IPS-NIHi7 (cell line): Measurements from ENCODE around the gene SAP25.
"Not testable (repeated sequence)": the region's sequence is repeated elsewhere in the genome, so short reads cannot be mapped to it uniquely, and the experiment has no call there.

Experiments
- DNase-seq: peaks from one replicate; pipeline ENCODE4 v3.0.0; 2012; ENCODE audit warnings: mixed read lengths; ENCODE audit errors: extremely low spot score

SAP25 gene

DNA sequence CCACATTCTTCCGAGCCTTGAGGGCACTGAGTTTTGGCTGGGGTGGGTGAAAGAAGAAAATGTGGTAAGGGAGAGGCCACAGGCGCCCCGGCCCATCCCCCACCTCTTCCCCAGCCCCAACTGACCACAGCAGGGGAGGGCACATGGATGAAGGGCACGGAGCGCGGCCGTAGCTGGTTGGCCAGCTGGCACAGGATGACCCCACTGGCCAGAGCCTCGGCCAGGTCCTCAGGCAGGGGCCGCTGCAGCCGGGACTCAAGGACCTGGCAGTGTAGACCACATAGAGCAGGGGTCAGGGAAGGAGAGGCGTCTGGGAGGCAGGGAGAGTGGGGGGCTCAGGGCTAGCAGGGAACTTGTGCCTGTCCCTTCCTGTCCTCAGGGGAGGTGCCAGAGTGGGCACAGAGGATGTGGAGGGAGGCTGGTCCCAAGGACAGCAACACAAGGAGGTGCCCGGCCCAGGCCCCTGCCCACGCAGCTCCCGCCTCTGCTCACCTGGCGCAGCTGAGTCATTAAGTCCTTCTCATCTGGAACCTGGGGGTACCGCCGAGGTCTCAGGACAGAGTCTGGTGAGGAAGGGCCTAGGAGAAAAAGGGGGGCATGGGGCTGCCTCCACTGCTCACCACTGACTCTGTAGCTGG lies 2.2 kb upstream of the SAP25 start:
- no peak for DNase-seq

GRCh38 chr7:100575206-100575631 lies 1.5 kb upstream of the SAP25 start:
- DNase-seq, result no peak

- no peak for DNase-seq
Observed at GRCh38 chr7:100574362-100575205, 884 bp upstream of the SAP25 start.

GRCh38 chr7:100572949-100573675 lies 588 bp downstream of the SAP25 start:
- no peak for DNase-seq

DNA sequence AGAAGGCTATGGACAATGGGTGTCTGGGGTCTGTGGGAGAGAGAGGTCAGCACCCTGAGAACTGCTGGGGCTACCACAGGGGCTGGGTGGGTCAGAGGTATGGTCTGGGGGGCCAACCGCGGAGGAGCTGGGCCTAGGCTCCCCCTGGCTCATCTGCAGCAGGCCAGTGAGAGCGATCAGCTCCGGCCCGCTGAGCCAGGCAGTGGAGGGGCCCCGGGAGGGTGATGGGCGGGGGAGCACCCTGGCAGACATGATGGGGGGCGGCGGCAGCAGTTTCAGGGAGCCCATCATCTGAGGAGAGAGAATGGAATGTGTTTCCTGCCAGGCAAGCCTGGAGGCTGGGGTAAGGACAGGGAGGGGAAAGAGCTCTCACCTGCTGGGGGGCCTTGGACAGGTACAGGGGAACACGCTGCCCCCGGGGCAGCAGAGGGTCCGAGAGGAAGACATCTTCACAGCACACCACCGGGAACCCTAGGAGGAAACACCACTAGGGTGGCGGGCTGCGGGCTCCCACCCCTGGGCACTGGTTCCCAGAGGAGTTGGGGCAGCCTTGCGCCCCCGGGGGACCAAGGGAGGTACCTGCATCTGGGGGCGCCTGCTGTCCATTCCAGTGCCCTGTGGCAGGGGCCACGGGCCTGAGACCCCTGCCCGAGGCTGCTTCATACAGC lies 1.3 kb downstream of the SAP25 start:
- DNase-seq, result no peak

GRCh38 chr7:100571829-100572116 lies 1.9 kb downstream of the SAP25 start:
- DNase-seq, result no peak

DNA sequence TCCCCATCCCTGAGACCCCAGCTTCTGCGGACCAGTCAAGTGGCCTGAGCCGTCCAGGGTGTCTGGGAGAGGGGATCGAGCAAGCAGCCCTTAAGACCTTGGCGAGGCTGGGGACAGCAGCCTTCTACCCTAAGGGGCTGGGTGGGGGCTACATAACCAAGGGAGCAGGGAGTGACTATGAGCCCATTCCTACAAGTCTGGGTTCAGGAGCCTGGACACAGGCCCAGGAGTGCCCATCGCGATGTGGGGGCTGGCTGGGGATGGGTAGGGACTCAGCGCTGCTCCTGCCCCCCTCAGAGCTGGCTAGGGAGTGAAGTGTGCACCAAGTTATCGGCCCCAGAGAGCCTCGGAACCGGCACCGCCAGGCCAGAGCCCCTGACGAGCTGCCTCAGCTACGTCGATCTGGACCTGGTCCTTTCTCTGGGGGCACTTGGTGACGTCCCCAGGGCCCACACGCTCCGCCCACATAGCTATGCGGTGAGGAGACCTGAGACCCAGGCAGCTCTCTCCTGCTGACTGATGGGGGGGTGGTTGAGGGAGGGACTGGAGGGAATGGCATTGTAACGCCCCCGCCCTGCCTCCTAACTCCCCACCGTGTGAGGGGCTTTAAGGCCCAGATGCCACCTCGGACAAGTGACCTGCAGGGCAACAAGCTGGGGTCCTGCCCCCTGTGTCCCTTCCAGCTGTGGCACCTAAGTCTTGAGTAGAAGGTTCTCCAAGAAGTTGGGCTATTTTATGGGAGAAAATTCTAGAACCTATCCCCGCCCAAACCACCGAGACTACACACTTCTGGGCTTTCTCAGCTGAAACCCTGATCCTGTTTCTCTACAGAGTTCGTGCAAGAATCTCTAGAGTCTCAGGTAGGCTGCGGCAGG lies 2.5 kb downstream of the SAP25 start:
- DNase-seq, result peak; percentile 58

GRCh38 chr7:100568896-100569844 lies 4.5 kb downstream of the SAP25 start:
- peak; percentile 72 for DNase-seq

DNA sequence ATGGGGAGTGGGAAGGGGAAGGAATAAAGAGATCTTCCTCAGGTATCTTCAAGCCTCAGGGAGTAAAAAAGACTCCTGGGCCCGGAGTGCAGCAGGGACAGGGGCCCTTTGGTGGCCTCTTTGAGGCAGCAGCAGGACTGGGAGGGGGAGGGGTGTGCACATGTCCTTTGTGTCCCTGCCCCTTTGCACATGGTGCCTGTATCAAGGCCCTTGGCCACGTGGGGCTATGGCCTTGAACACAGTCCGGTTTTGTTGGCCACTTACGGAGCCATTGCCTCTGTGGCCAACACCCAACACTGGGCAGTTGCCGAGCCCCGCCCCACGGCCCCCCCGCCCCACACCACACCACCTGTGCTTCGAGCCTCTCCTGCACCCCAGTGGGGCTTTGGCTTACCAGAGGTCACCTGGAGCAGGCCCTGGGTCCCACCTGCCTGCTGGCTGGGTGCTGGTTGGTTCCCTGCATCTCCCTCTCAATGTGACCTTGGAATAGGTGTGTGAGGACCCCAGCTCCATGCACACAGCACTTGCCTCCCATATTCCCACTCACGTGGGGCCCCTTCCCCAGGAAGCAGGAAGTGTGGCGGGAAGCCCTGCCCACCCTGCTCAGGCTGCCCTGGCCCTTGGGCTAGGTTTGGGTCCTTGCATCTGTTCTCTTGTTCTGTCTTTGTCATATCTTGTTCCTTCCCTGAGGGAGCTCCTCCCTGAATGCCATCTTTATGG lies 5.4 kb downstream of the SAP25 start:
- DNase-seq, result no peak

GRCh38 chr7:100567751-100568175 lies 5.9 kb downstream of the SAP25 start:
- DNase-seq, result no peak

DNA sequence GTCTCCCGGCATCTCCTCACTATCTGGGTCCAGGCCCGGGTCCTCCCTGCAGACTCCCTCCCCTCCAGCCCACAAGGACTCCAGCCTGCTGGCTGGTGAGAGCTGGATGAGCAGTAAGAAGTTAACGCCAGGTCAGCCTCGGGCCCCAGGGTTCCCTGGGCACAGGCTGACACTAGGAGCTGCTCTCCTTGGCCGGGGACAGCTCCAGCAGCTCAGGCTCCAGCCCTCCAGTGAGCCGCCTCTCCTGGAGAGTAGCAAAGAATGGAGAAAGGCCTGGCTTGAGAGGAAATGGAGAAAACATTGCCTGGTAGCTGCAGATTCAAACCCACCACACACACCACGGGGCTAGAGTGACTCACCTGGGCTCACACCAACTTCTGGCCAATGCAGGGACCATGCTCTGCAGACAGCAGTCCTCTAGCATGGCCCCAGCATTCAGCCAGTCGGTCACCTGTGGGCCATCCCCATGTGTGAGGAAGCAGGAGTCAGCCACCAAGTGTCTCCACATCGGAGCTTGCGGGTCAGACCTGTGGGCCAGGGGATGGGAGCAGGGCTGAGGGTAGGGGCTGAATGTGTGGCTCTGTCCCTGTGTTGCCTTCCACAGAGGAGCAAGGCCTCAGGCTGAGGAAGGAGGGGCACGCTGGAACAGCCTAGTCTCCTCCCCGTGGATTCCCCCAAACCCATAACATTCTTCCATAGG lies 6.5 kb downstream of the SAP25 start:
- DNase-seq, result no peak

- DNase-seq, result no peak
Observed at GRCh38 chr7:100566018-100566531, 7.6 kb downstream of the SAP25 start.

- DNase-seq, result no peak
Observed at GRCh38 chr7:100565133-100565571, 8.5 kb downstream of the SAP25 start.

GRCh38 chr7:100564405-100564804 lies 9.3 kb downstream of the SAP25 start:
- DNase-seq, result not testable (repeated sequence)

DNA sequence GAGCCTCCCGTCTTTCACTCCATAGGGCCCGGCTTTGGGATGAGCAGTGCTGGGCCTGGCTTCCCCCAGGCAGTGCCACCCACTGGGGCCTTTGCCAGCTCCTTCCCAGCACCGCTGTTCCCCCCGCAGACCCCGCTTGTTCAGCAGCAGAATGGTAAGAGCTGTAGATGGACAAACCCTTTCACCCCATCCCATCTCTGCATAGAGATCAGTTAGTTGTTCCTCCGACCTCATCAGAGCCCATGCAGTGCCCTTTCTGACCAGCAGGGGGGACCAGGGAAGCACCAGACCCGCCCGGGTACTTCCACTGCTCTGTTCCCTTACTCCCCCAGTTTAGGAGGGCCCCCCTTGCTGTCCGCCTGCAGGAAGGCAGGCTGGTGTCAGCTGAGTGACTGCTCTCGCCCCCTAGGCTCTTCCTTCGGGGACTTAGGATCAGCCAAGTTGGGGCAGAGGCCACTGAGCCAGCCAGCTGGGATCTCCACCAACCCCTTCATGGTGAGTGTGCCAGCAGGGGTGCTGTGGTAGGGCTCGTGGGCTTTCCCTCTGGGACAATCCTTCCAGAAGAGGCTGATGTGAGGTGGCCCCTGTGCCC lies 9.8 kb downstream of the SAP25 start:
- peak; percentile 86 for DNase-seq

GRCh38 chr7:100563100-100563564 lies 10.6 kb downstream of the SAP25 start:
- DNase-seq, result no peak

DNA sequence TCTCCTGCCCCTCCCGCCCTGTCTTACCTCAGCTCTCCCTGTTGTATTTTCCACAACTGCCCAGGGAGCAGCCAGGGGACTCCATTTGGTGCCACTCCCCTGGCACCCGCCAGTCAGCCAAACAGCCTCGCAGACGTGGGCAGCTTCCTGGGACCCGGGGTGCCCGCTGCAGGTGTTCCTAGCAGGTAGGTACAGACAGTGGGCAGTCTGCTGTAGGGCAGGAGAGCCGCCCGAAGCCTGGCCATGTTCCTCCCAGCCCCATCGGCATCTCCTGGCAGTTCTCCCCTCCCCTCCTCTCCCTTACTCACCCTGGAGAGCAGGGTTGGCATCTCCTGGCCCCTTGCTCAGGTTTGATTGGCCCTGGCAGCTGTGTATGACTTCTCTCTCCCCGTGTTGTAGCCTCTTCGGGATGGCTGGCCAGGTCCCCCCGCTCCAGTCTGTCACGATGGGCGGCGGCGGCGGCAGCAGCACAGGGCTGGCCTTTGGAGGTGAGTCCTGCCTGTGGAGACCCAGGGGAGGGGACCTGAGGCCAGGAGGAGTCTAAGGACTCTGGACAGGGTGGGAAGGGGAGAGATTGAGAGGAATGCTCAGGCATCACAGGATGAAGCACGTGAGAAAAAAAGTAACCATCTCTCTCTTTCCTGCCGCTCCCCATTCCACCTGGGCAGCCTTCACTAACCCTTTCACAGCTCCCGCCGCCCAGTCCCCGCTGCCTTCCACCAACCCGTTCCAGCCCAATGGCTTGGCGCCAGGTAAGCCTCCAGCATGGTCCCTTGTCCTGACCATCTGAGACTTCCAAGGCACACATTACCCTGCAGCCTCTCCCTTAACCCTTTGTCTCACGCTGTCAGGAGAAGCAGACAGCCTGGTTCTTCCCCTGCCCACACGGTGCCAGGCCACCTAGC lies 11.3 kb downstream of the SAP25 start:
- no peak for DNase-seq
